GM06990 (cell line): ENCODE measurements around the gene VSTM4.

ENCODE experiments used
- DNase-seq: peaks from one replicate; pipeline ENCODE4 v3.0.0-alpha.2; 2011; ENCODE audit not compliant: insufficient read length; ENCODE audit errors: extremely low read depth
- H3K27me3 ChIP-seq: replicated peaks from 2 replicates; pipeline ENCODE4 v1.6.0; 2011; ENCODE audit warnings: low read length; ENCODE audit not compliant: control insufficient read depth, insufficient read depth
- H3K36me3 ChIP-seq: 2 replicates; pipeline ENCODE4 v1.5.1; 2011; ENCODE audit warnings: low read length; ENCODE audit not compliant: control insufficient read depth, insufficient read depth
- H3K4me3 ChIP-seq: replicated peaks from 2 replicates; pipeline ENCODE4 v1.5.1; 2011; ENCODE audit warnings: low read depth, mild to moderate bottlenecking, control low read depth, low read length
- TF ChIP-seq, protein P1 (sequence below): IDR thresholded peaks from 2 replicates; pipeline ENCODE4 v1.5.1; 2011; ENCODE audit warnings: low read length, control low read depth, mild to moderate bottlenecking, inconsistent platforms; ENCODE audit not compliant: insufficient read depth, poor library complexity, severe bottlenecking

VSTM4 gene

DNA sequence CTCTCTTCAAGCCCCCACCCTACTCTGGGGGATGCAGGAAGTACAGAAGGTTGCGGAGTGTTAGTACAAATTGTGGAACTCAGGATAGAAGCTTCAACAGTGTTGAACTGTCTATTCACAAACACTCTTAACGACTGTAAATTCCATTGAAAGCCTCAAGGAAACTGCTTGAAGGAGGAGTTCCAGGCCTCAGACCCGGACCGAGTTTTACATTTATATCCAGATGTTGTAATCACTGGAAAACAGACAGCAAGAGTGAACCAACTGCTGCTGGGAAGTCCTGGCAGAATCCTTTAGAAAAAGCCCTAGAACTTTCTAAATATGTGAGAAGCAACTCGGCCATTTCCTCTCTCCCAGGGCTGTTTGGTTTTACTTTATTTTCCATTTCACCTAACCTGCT is 91.6 kb downstream of the VSTM4 start:
- H3K27me3 ChIP-seq: no peaks in the 10 kb centered on the region; the same call in 1 of the 2 replicates
- DNase-seq: no peak
- TF ChIP-seq, protein P1, sequence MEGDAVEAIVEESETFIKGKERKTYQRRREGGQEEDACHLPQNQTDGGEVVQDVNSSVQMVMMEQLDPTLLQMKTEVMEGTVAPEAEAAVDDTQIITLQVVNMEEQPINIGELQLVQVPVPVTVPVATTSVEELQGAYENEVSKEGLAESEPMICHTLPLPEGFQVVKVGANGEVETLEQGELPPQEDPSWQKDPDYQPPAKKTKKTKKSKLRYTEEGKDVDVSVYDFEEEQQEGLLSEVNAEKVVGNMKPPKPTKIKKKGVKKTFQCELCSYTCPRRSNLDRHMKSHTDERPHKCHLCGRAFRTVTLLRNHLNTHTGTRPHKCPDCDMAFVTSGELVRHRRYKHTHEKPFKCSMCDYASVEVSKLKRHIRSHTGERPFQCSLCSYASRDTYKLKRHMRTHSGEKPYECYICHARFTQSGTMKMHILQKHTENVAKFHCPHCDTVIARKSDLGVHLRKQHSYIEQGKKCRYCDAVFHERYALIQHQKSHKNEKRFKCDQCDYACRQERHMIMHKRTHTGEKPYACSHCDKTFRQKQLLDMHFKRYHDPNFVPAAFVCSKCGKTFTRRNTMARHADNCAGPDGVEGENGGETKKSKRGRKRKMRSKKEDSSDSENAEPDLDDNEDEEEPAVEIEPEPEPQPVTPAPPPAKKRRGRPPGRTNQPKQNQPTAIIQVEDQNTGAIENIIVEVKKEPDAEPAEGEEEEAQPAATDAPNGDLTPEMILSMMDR: no peak
- H3K4me3 ChIP-seq: no peak overlapping the region
- no peaks in the 10 kb centered on the region for H3K36me3 ChIP-seq

DNA sequence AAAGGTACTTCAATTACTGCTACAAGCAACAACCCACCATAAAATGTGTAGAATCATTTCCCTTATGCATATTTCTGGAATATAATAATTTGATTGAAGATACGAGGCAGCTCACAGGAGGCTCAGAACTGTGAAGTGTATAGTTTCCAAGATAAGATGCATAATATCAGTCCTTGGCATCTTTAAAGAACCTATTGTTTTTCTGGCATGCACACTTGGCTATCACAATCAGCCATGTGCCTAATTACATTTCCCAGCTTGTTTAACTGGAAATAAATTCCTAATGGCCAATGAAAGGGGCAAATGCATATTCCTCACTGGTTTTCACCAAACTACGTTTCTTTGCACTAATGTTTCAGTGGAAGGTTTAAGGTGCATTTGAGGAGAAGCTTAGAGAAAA is 92.3 kb downstream of the VSTM4 start:
- Histone ChIP-seq H3K27me3 (no peaks in the 10 kb centered on the region; the same call in 1 of the 2 replicates), H3K36me3 (no peaks in the 10 kb centered on the region), H3K4me3 (no peak overlapping the region)
- TF ChIP-seq, protein P1: no peak
- no peak for DNase-seq

DNA sequence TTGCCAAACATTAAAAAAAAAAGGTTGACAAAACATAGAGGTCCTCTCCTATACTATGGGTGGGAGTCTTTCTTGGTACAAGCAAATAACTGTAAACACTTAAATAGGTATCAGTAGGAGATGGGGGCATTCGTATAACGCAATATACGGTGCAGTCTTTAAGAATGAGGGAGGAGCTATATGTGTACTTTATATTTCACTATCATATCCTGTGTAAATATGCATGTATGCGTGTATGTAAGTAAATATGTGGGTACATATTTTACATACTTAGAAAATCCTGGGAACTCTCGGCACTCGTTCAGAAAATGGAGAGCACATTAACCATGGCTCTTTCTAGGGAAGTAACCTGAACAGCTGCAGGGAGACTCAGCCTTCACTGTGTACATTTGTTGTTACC is 93.6 kb downstream of the VSTM4 start:
- no peak for DNase-seq
- H3K27me3 ChIP-seq: no peaks in the 10 kb centered on the region; the same call in 1 of the 2 replicates
- H3K4me3 ChIP-seq: no peak overlapping the region
- H3K36me3 ChIP-seq: no peaks in the 10 kb centered on the region
- TF ChIP-seq, protein P1: no peak

DNA sequence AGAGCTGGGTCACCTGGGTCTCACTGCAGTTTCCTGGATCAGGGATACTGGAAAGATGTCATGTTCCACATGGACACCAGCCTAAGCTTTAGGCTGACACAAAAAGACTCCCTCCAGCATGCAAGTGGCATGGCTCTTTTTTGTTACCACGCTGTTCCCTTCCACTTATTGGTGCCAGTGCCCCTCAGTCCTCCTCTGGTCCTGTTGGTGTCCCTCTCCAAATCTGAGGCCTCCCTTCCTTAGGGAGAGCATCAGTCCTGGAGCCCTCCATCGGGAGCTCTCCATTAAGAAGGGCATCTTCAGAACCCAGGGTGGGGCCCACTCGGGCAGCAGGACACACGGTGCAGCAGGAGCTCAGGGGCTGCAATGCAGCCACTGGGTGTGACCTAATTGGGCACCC is 99.6 kb downstream of the VSTM4 start:
- TF ChIP-seq, protein P1: no peak
- H3K4me3 ChIP-seq: no peak overlapping the region
- no peak for DNase-seq
- no peaks in the 10 kb centered on the region for H3K36me3 ChIP-seq
- no peaks in the 10 kb centered on the region; the same call in 1 of the 2 replicates for H3K27me3 ChIP-seq

DNA sequence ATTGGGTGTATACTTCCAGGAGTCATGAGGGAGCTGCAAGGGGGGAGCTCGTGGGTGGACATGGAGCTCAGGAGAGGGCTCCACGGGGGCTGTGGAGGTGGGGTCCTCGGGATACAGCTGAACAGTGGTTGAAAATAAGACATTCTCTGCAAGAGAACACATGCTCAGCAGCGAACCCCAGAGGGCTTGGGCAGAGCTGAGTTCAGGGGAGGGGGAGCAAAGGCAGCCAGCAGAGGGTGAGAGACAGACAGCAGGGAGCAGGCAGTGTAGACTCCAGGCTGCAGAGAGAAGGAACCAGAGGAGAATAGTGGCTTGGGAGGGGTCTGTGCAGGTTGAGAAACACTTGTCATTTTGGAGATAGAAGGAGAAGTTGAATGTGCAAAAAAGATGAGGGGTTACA is 102.7 kb downstream of the VSTM4 start:
- DNase-seq: no peak
- Histone ChIP-seq H3K36me3 (no peaks in the 10 kb centered on the region), H3K27me3 (no peaks in the 10 kb centered on the region; the same call in 1 of the 2 replicates), H3K4me3 (no peak overlapping the region)
- TF ChIP-seq, protein P1: no peak

DNA sequence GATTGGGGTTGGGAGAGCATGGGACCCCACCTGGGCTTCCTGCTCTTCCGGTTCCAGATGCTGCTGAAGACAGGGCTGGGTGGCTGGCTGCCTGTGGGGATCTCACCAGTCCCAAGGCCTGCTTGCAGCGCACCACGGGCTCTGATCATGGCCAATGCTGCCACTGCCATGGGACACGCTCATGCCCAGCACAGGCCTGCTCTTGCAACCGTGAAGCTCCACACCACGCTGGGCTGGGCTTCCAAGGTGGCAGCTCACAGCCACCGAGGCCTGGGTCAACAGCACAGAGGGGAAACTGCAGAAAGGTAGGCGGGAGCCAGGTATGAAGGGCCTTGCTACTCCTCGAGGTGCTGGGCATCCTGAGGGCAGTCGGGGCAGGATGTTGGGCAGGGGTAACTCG is 103.6 kb downstream of the VSTM4 start:
- TF ChIP-seq, protein P1: no peak
- DNase-seq: no peak
- H3K4me3 ChIP-seq: no peak overlapping the region
- H3K36me3 ChIP-seq: no peaks in the 10 kb centered on the region
- no peaks in the 10 kb centered on the region; the same call in 1 of the 2 replicates for H3K27me3 ChIP-seq
